ENCODE results near the gene ATP5ME.

ATP5ME gene

DNA sequence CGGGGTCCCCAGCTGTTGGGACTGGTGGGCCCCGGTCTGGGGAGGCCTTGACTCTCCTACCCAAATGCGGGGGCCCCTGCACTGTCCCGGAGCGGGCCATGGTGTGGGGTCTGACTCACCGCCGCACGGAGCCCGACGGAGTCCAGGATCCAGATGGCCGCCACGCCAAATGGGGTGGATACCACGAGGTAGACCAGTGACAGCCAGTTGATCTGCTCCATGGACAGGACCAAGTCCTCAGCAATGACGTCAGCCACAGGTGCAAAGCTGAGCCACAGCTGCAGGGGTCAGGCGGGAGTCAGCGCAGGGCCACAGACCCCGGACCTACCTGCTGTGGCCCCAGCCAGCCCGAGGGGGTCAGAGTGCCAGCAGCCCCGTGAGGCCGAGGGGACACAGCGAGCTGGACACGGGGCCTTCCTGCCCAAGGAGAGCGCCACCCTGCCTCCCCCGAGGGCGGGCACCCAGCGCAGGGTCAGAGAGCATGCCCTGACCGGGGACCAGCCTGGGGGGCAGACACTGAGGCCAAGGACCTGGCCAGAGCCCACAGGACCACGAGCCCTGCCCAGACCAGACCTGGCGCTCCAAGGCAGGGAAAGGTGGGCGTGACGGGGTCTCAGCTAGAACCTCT, 12.5 kb upstream of the ATP5ME start:
- no peak for DNase-seq
- H3K9me3 Mint-ChIP-seq, result no peaks in the 10 kb centered on the region
- H3K27me3 Mint-ChIP-seq (ENCODE audit: low read depth, poor library complexity), result peaks cover 2% of the 10 kb centered on the region
- TF ChIP-seq, protein P1, sequence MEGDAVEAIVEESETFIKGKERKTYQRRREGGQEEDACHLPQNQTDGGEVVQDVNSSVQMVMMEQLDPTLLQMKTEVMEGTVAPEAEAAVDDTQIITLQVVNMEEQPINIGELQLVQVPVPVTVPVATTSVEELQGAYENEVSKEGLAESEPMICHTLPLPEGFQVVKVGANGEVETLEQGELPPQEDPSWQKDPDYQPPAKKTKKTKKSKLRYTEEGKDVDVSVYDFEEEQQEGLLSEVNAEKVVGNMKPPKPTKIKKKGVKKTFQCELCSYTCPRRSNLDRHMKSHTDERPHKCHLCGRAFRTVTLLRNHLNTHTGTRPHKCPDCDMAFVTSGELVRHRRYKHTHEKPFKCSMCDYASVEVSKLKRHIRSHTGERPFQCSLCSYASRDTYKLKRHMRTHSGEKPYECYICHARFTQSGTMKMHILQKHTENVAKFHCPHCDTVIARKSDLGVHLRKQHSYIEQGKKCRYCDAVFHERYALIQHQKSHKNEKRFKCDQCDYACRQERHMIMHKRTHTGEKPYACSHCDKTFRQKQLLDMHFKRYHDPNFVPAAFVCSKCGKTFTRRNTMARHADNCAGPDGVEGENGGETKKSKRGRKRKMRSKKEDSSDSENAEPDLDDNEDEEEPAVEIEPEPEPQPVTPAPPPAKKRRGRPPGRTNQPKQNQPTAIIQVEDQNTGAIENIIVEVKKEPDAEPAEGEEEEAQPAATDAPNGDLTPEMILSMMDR (IDR thresholded peaks at IDR 0.05), result no peak
- H3K27ac Mint-ChIP-seq, result no peak overlapping the region
- no peak overlapping the region for H3K4me3 Mint-ChIP-seq
- no peaks in the 10 kb centered on the region for H3K36me3 Mint-ChIP-seq (ENCODE audit: low read depth)
- H3K4me1 Mint-ChIP-seq, result peaks cover 30% of the 10 kb centered on the region

DNA sequence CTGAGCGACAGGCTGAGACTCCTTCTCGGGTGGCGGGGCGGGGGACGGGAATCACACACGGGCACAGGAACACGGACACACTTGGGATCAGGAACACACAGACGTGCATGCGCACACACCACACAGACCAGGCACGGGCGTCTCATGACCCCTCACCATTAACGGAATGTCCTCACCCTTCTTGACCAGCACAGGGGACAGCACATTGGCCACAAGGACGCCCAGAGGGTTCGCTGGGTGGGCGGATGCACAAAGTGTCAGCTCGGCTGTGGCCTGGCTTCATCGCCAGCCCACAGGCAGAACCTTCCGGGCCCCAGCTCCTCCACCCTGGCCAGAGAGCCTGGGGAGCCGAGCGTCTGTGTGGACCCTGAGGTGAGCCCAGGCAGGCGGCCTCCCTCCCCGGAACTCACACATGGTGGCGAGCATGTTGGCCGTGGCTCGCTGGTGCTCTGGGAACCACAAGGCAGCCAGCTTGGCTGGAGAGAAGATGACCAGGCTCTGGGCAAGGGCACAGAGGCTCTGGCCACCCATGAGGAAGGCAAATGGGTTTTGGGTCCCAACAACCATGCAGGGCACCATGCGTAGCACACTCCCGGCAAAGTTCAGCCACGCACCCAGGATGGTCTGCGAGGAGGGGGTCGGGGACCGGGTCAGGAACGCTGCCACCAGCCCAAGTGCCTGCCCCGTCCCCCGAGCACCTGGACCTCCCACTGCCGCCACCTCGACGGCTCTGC, 11.8 kb upstream of the ATP5ME start:
- Mint-ChIP-seq H3K4me1 (peaks cover 30% of the 10 kb centered on the region), H3K27me3 (ENCODE audit: low read depth, poor library complexity) (peaks cover 2% of the 10 kb centered on the region), H3K36me3 (ENCODE audit: low read depth) (no peaks in the 10 kb centered on the region), H3K4me3 (no peak overlapping the region), H3K27ac (no peak overlapping the region), H3K9me3 (no peaks in the 10 kb centered on the region)
- no peak for DNase-seq
- TF ChIP-seq, protein P1 (IDR thresholded peaks at IDR 0.05), result no peak

DNA sequence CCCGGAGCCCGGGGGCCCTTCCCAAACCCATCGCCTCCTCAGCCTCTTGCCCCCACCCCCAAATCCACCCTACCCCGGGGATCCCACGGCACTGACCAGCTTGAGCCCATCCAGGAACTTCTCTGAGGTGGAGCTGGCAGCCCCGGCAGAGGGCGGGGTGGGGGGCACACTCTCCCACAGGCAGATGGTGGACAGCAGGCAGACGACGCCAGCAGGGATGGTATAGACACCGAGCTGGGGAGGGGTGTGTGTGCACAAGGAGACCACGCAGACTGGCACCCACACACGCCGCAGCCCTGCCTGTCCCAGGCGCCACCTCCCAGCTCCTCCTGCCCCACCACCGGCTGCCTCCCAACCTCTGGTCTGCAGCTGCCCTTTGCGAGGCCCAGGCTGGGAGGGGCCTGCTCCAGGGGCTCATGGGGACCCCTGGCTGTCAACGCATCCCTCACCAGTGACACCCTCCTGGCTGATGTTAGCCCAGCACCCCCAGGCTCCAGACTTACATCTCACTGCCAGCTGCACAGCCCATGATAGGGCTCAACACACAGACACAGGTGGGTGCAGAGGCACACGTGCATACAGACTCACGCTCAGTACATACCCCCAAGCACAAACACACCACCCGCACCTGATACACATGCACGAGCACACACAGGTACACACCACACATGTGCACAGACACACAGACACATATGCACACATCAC, 10.7 kb upstream of the ATP5ME start:
- H3K4me1 Mint-ChIP-seq, result peaks cover 27% of the 10 kb centered on the region
- H3K27me3 Mint-ChIP-seq (ENCODE audit: low read depth, poor library complexity), result no peaks in the 10 kb centered on the region
- no peak for DNase-seq
- no peak overlapping the region for H3K4me3 Mint-ChIP-seq
- TF ChIP-seq, protein P1 (IDR thresholded peaks at IDR 0.05), result no peak
- no peaks in the 10 kb centered on the region for H3K36me3 Mint-ChIP-seq (ENCODE audit: low read depth)
- peak overlapping the region; percentile 16 for H3K27ac Mint-ChIP-seq
- H3K9me3 Mint-ChIP-seq, result no peaks in the 10 kb centered on the region

DNA sequence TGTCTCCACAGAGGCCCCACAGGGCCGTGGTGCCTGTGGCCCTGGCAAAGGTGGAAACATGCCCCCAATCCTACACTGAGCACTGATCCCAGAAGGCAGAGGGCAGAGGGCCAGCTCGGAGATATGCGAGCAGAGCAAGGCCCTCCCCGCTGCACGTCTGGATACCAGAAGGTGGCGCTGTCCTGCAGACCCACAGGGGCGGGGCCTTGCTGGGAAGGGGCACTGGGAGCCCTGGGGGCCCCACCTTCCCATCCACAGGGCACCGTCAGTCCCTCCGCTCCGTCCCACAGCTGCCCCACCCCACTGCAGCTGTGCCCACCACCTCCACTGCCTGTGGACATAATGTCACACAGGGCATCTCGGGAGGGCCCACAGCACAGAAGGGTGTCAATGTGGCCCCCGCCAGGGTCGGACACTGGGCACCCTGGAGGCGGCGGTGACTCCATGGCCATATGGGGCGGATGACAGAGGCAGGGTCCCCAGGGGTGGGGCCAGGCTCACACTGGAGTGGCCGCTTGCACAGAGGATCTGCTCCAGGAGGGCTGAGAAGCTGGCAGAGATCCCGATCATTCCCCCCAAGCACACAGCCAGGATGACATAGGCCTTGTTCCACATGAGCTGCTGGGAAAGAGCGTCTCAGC, 10.0 kb upstream of the ATP5ME start:
- Mint-ChIP-seq H3K36me3 (ENCODE audit: low read depth) (no peaks in the 10 kb centered on the region), H3K27ac (no peak overlapping the region), H3K4me1 (peaks cover 27% of the 10 kb centered on the region), H3K27me3 (ENCODE audit: low read depth, poor library complexity) (no peaks in the 10 kb centered on the region), H3K4me3 (no peak overlapping the region), H3K9me3 (no peaks in the 10 kb centered on the region)
- peak; percentile 74 for DNase-seq
- TF ChIP-seq, protein P1 (IDR thresholded peaks at IDR 0.05), result peak; percentile 80

DNA sequence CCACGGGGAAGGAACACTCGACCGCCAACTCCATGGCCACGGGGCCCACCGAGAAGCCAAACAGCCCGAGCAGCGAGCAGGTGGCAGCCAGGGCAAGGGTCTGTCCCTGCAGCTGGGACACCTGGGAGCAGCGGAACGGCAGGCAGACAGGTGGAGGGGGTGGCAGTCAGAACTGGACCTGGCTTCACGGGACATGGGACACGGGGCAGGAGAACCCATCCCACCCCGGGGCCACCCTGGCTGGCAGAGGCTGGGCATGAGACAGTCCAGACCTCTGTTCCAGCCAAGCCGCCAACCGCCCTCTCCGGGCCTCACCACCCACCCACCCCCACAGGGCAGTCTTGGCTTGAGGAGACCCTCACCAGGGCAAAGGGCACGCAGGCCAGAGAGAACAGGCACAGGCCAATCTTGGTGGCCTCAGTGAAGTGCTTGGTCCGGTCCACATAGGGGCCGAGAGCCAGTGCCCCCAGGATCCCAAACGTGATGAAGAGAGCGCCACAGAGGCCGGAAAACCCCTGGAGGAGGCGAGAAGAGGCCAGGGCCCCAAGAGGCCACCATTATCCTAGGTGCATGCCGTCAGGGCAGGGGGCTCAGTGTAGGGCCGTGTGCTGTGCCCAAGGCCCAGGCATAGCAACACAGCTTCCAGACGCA, 9.3 kb upstream of the ATP5ME start:
- no peak for DNase-seq
- no peaks in the 10 kb centered on the region for H3K27me3 Mint-ChIP-seq (ENCODE audit: low read depth, poor library complexity)
- no peaks in the 10 kb centered on the region for H3K36me3 Mint-ChIP-seq (ENCODE audit: low read depth)
- H3K4me3 Mint-ChIP-seq, result no peak overlapping the region
- peaks cover 27% of the 10 kb centered on the region for H3K4me1 Mint-ChIP-seq
- no peaks in the 10 kb centered on the region for H3K9me3 Mint-ChIP-seq
- TF ChIP-seq, protein P1 (IDR thresholded peaks at IDR 0.05), result no peak
- H3K27ac Mint-ChIP-seq, result no peak overlapping the region

Data from nephron progenitor cell (in vitro differentiated cells).